ENCODE results near the gene NFILZ.

- TF ChIP-seq CTCF (conservative IDR thresholded peaks at IDR 0.05) (no peak), ZFX (IDR thresholded peaks at IDR 0.05) (no peak)
Measured at GRCh38 chr19:8663920-8664670, 33.7 kb downstream of the NFILZ start.

Data from C4-2B (cell line).